Stimulated activated CD8-positive, alpha-beta memory T cell treated with anti-CD3 and anti-CD28 coated beads, Interleukin-4, amount 100 ng/mL, for 4 hours (primary cell): Measurements from ENCODE around the gene MYO18B.

Experiments
- DNase-seq, 2 donors: peaks; one replicate each; pipeline ENCODE4 v3.0.0-alpha.2; 2020; ENCODE audit warnings: low read depth in 2 of 2, low spot score in 1 of 2

MYO18B gene

GRCh38 chr22:25748704-25749103 is 6.7 kb downstream of the MYO18B start:
- DNase-seq = no peak

- DNase-seq = no peak
Observed at GRCh38 chr22:25749420-25750169, 7.6 kb downstream of the MYO18B start.

GRCh38 chr22:25750569-25751173 is 8.7 kb downstream of the MYO18B start:
- no peak for DNase-seq

- DNase-seq = no peak
Observed at GRCh38 chr22:25751174-25751581, 9.2 kb downstream of the MYO18B start.

- no peak for DNase-seq
Observed at GRCh38 chr22:25752615-25753214, 10.7 kb downstream of the MYO18B start.

- no peak for DNase-seq
Observed at GRCh38 chr22:25753252-25753651, 11.3 kb downstream of the MYO18B start.

GRCh38 chr22:25754527-25755202 is 12.7 kb downstream of the MYO18B start:
- DNase-seq = no peak

GRCh38 chr22:25757686-25758085 is 15.7 kb downstream of the MYO18B start:
- DNase-seq = no peak

- DNase-seq = no peak
Observed at GRCh38 chr22:25758316-25758715, 16.3 kb downstream of the MYO18B start.

GRCh38 chr22:25759825-25760231 is 17.8 kb downstream of the MYO18B start:
- no peak for DNase-seq

- DNase-seq = no peak
Observed at GRCh38 chr22:25760294-25760693, 18.3 kb downstream of the MYO18B start.

- DNase-seq = no peak
Observed at GRCh38 chr22:25760848-25761595, 19.0 kb downstream of the MYO18B start.

GRCh38 chr22:25762147-25762546 is 20.2 kb downstream of the MYO18B start:
- no peak for DNase-seq

- DNase-seq = no peak
Observed at GRCh38 chr22:25763239-25763777, 21.3 kb downstream of the MYO18B start.

GRCh38 chr22:25764270-25765015 is 22.5 kb downstream of the MYO18B start:
- DNase-seq = no peak

GRCh38 chr22:25765016-25765367 is 23.0 kb downstream of the MYO18B start:
- no peak for DNase-seq

GRCh38 chr22:25765801-25766200 is 23.8 kb downstream of the MYO18B start:
- no peak for DNase-seq

GRCh38 chr22:25766418-25766817 is 24.4 kb downstream of the MYO18B start:
- DNase-seq = no peak

GRCh38 chr22:25770333-25770732 is 28.3 kb downstream of the MYO18B start:
- no peak for DNase-seq

GRCh38 chr22:25772288-25772687 is 30.3 kb downstream of the MYO18B start:
- no peak for DNase-seq
